A549 treated with Hydrocortisone at 1 μM for 4 hours (cell line): Measurements from ENCODE around the gene RNF183. TPM values are rescaled to one million over a fixed set of nuclear protein-coding genes. Genes with fewer than 3 reads are reported as not detected.

Experiments
- total RNA-seq: library from RNA; stranded (reverse); fragments of 200-300 nt; extraction: Qiagen RNA extraction; gene quantifications from 5 replicates; pipeline ENCODE4 v1.2.3, GENCODE V29; 2022

The RNF183 gene
- total RNA-seq, result not detected in 5 replicates

GRCh38 chr9:113302792-113303418 lies at the start of gene RNF183:
TSS of gene RNF183 (minus strand) at chr9:113303376. CDS start at chr9:113298184, 5,192 bp downstream.

GRCh38 chr9:113349445-113350094 lies 46.4 kb upstream of the RNF183 start, which contains the start of gene BSPRY:
TSS of gene BSPRY (plus strand) at chr9:113349541. CDS start at chr9:113349580, 39 bp downstream.

GRCh38 chr9:113340011-113340699 lies 37.0 kb upstream of the RNF183 start, which contains the start of gene WDR31:
TSS of gene WDR31 (minus strand) at chr9:113340275. CDS start at chr9:113332022, 8,253 bp downstream.

DNA sequence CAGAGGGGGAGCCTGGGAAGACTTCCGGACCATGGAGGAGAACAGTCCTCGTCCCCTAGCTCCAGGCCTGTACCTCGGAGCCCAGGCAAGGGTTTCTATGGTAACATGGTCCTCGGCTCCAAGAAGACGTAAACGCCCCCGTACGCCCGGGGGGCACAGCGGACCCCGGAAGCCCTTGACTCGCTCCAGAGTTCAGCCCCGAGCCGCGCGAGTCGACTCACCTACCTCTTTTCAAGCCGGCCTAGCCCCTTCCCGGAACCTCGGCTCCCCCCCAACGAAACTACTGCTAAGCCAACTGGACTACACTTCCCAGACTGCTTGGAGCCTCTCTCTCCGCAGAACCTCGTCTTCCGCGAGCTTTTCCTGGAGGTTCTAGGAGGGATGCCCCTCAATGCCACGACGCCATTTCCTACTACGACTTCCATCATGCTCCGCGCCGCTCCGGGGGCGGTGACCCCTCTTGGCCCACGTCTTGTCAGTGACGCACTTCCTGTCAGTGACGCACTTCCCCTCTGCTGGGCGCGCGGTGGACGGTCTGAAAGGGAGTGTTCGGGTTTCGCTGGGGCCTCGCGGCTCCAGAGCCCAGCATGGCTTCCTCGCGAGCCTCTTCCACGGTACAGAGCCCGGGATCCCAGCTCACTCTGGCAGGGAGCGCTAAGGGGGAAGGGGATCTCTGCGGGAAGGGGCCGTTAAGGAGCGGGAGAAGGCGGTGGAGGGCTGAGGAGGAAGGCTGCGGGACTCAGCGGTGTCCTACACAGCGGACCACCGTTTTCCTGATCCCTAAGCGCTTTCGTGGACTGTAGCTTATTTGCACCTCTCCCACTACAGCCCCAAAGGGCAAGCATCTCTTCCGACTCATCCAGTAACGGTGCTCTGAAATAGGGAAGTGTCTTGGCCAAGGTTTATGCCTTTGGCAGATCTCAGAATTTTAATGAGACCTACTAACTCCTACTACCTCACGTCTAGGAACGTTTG lies 27.7 kb downstream of the RNF183 start, which contains the start of the genes CDC26 and PRPF4:
TSS of gene CDC26 (minus strand) at position 416 of the 975 bp plus-strand sequence. CDS start 3,065 bp downstream, outside the sequence.
TSS of gene PRPF4 (plus strand) at position 502 of the 975 bp plus-strand sequence. CDS start at position 588, 86 bp downstream.

Other genes with a start within 250 kb of the RNF183 start
- 1.3 to 2.5 TPM (median 1.9 TPM) in 5 replicates for gene ZFP37, start 246.7 kb downstream of the RNF183 start, total RNA-seq
- 6.9 to 8.1 TPM (median 7.6 TPM) in 5 replicates for gene SLC31A2, start 152.4 kb downstream of the RNF183 start, total RNA-seq
- gene FKBP15, start 82.1 kb downstream of the RNF183 start, total RNA-seq, result 16.4 to 17.7 TPM (median 16.5 TPM) in 5 replicates
- gene SLC31A1, start 81.8 kb downstream of the RNF183 start, total RNA-seq, result 17.3 to 23.9 TPM (median 19.4 TPM) in 5 replicates
- gene CDC26, start 27.8 kb downstream of the RNF183 start, total RNA-seq, result 42.4 to 59.7 TPM (median 46.0 TPM) in 5 replicates
- 52.5 to 69.6 TPM (median 55.1 TPM) in 5 replicates for gene PRPF4, start 27.7 kb downstream of the RNF183 start, total RNA-seq
- 0.90 to 1.5 TPM (median 1.1 TPM) in 5 replicates for gene WDR31, start 36.9 kb upstream of the RNF183 start, total RNA-seq
- 0.06 to 0.12 TPM in 2 of 5 replicates, not detected in the others for gene BSPRY, start 46.2 kb upstream of the RNF183 start, total RNA-seq
- gene HDHD3, start 73.6 kb upstream of the RNF183 start, total RNA-seq, result 17.7 to 25.5 TPM (median 23.0 TPM) in 5 replicates
- 12.8 to 17.9 TPM (median 14.5 TPM) in 5 replicates for gene ALAD, start 97.9 kb upstream of the RNF183 start, total RNA-seq
- 103 to 118 TPM (median 110 TPM) in 5 replicates for gene POLE3, start 107.3 kb upstream of the RNF183 start, total RNA-seq
- gene C9orf43, start 107.4 kb upstream of the RNF183 start, total RNA-seq, result 0.38 to 0.71 TPM (median 0.56 TPM) in 5 replicates
- 16.4 to 19.5 TPM (median 17.1 TPM) in 5 replicates for gene RGS3, start 160.4 kb upstream of the RNF183 start, total RNA-seq